Head of caudate nucleus (tissue), 42 donors: ENCODE data around the gene THY1.
A peak's percentile ranks its signal among the peaks of the same experiment; 100 is the strongest.

Source experiments
- DNase-seq, 42 donors: peaks; one replicate each; pipeline versions ENCODE4 v3.0.0 to v3.0.0-alpha.2; 2020 to 2021; ENCODE audit warnings: mixed read lengths in 7 of 42
- intact Hi-C: fragments of 100-400 bp; cut with DNase I; formaldehyde crosslinking; loops from one replicate; pipeline ENCODE4 v1.15.0; 2022

Gene THY1

DNA sequence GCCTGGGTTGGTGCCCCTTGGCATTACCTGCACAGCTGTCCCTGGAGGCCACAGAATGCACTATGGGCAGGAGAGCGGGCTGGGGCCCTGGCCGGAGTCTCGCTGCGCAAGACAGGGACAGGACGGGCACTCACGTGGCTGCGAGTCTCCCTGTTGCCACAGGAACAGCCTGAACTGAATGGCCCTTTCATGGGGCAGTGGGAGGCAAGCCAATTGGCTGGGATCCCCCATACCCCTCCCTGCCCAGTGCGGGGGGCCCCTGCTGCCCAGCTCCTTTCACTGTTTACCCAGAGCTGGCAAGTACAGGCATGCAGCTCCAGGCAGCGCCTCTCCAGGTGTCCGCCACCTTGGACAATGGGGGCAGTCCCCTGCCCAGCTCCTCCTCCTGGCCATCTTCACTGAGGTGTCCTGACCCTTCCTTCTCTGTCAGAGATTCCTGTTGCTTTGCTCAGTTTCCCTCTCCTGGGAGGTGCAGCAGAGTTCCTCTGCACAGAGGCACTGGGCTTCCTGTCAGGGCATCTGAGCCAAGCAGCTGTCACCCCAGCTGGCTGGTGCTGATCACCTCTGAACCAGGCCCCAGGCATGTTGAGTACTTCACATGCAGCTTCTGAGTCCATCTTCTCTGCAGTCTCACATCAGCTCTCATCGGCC lies 46.6 kb downstream of the THY1 start:
- intact Hi-C loops: no loop called here
- peak; percentile 84 to 98 (median 94) for DNase-seq

- DNase-seq: peak; percentile 72 to 96 (median 86)
- intact Hi-C loops: no loop called here
These were observed 47.4 kb downstream of the THY1 start for GRCh38 chr11:119375337-119376196.

GRCh38 chr11:119374632-119375336 lies 48.2 kb downstream of the THY1 start:
- intact Hi-C loops: loop anchor here (5.0 kb wide), 1 partner anchor 37 kb away; no protein-coding TSS in a partner anchor
- DNase-seq: peak in 39 of 42 donors; percentile 55 to 89 (median 77)

GRCh38 chr11:119373921-119374631 lies 48.9 kb downstream of the THY1 start:
- DNase-seq: peak; percentile 75 to 96 (median 89)
- intact Hi-C loops: loop anchor here (5.0 kb wide), 1 partner anchor 37 kb away; no protein-coding TSS in a partner anchor

GRCh38 chr11:119373059-119373920 lies 49.7 kb downstream of the THY1 start:
- peak in 2 of 42 donors; percentile 10 to 28 for DNase-seq
- intact Hi-C loops: loop anchor here (5.0 kb wide), 1 partner anchor 36 kb away; no protein-coding TSS in a partner anchor

DNA sequence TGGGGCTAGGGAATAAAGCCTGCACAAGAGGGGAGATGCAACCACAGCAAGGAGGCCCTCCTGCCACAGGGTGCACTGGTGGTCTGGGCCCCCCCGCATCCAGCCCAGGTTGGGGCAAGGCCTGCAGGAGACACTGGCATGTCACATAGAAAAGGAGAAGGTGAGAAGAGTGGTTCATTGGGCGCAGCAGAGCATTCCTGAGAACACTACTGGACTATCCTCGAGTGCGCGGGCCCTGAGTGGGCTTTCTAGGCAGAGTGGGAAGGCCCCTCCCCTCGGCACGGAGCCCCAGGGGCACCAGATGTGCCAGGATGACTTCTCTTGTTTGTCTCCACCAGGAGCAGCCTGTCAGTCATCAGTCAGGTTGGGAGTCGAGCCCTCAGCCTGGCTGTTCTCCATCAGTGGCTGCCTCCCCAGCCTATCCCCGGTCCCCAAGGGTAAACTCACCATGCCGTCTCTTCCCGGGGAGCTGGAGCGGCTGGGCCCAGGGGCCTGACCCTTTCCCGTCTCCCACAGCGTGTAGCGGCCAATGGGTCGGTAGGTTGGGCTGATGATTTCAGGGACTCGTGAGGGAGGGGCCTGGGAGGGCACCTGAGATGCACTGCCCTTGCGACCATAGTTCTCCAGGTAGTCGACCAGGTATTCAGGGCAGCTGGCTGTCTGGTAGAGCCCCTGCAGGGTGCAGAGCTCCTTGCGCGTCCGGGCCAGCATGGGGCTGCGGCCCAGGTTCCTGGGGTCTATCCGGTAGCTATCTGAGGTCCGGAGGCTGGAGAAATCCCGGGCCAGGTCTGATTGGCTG lies 50.5 kb downstream of the THY1 start:
- intact Hi-C loops: loop anchor here (5.0 kb wide), 1 partner anchor 35 kb away; no protein-coding TSS in a partner anchor
- DNase-seq: peak in 1 of 42 donors; percentile 30

DNA sequence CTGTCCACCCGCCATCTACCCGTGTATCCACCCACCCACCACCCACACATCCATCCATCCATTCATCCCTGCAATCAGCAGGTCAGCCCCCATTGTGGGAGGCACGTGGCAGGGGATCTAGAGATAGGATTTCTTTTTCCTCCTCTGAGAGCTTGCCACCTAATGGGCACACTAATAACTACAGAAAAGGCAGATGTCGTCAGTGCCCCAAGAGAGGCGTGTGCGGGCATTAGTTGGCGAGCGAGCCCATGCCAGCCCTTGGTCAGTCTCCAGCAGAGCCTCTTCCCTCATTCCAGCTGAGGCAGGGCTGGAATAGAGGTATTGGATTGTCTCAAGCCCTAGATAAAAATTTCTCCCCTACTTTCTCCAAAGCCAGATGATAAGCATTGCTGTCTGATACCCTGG lies 51.2 kb downstream of the THY1 start:
- intact Hi-C loops: loop anchor here (5.0 kb wide), 1 partner anchor 34 kb away; no protein-coding TSS in a partner anchor
- DNase-seq: peak in 30 of 42 donors; percentile 35 to 85 (median 68)

- intact Hi-C loops: loop anchor here (5.0 kb wide), 1 partner anchor 34 kb away; no protein-coding TSS in a partner anchor
- peak in 1 of 42 donors; percentile 26 for DNase-seq
These were observed 51.8 kb downstream of the THY1 start for GRCh38 chr11:119371067-119371601.

DNA sequence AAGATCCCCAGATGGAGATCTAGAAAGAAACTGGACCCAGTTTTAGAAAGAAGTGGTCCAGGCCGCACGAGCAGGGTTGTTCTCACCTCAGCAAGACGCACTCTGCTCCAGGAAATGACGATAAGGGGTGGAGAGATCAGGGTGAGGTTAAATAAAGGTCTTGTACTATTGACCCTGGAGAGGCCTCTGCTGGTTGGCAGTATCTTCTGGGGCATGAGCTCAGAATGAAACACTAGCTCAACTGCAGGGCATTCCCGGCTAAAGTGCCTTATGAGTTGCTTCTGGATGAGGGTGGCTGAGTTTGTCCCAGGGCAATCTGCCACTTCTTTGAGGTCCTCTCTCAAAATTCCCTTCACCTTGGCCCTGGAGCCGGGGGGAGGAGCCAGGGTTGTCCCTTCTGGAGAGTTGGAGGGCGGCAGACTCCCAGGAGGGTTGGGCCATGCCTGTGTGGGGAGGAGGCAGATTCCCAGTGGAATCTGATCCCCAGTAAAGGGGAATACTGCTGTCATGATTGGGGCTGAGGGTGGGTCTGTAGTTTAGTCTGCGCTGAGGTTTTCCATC lies 52.4 kb downstream of the THY1 start:
- intact Hi-C loops: loop anchor here (5.0 kb wide), 1 partner anchor 33 kb away; no protein-coding TSS in a partner anchor
- peak in 2 of 42 donors; percentile 33 to 43 for DNase-seq

DNA sequence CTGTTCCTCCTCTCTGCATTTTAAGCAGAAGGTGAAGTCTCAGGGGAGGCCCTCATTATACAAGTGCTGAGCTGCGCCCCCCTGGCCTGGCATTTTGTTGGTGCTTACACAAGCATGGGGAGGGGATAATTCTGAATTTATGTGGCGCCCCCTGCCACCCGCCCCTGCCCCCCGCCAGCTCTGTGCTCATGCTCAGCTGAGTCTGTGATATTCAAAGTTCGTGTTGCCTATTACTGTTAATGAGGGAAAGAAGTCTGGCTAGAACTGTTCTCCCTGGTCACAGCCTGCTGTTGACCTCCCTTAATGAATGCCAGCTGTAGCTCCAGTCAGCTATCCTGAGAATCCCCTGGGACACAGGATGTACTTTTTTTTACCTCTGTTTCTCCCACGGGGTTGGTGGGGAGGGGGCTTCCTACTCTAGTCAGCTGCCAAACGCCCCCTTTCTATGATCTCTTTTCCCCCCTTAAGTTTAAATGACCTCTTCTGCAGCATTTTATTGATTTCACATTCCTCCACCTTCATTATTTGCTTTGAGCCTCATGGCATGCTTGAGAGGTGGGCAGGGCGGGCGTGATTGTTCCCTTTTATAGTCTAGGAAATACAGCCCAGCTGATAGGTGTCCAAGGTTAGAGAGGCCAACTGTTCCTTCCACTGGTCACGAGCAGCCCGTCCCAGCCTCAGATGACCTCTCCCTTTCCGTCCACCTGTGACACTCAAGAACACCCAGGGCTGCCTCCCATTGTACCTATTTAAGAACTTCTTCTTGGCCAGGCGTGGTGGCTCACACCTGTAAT lies 53.6 kb downstream of the THY1 start:
- peak in 2 of 42 donors; percentile 12 to 25 for DNase-seq

GRCh38 chr11:119368121-119369034 lies 54.6 kb downstream of the THY1 start:
- intact Hi-C loops: no loop called here

More for the DNA sequence above, 53.6 kb downstream of the THY1 start:
- intact Hi-C loops: no loop called here

GRCh38 chr11:119367661-119368120 lies 55.3 kb downstream of the THY1 start:
- DNase-seq: peak in 3 of 42 donors; percentile 17 to 51 (median 20)
- intact Hi-C loops: no loop called here

More at GRCh38 chr11:119368121-119369034, 54.6 kb downstream of the THY1 start:
- peak in 25 of 42 donors; percentile 29 to 87 (median 68) for DNase-seq
